ENCODE data around the gene PEX5L.

Gene PEX5L

DNA sequence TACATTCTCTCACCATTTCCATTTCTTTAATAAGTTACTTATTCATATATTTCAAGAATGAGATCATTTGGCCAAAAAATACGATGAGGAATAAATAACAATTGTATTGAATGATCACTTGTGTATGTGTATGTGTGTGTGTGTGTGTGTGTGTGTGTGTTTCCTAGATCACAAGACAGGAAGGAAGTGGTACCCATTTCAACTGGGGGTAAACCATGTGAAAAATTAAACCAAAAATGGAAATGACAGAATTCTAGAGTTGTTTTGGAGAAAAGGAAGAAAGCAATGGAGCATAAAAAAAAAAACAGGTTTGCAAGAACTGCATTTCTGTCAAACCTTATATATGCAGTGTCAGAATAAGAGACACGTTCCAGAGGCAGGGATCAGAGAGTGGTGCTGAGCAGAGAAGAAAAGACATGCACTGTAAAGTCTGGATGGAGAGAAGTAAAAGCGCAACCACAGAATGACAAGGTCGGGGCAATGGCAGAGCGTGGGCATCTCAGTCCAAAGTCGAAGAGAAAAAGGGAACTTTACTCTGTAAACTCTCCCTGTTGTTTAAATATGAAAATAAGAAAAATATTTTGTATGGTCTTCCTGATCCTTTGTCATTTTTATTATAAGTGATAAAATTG is 75.5 kb downstream of the PEX5L start:
- no peaks in the 10 kb centered on the region for H3K4me1 ChIP-seq (ENCODE audit: control insufficient read depth in 1 of 2, insufficient read depth in 2 of 2, low read length in 2 of 2)

GRCh38 chr3:179958759-179959158 is 78.0 kb downstream of the PEX5L start:
- Histone ChIP-seq H3K4me1 (ENCODE audit: control insufficient read depth in 1 of 2, insufficient read depth in 2 of 2, low read length in 2 of 2) (no peaks in the 10 kb centered on the region), H3K27ac (ENCODE audit: low read depth, low read length) (no peak overlapping the region), H3K4me2 (ENCODE audit: low read length) (no peak overlapping the region), H3K79me1 (ENCODE audit: low read length) (no peaks in the 10 kb centered on the region), H3K36me3 (ENCODE audit: control insufficient read depth in 1 of 2, insufficient read depth in 2 of 2, low read length in 2 of 2) (no peaks in the 10 kb centered on the region), H3K23ac (ENCODE audit: low read length) (no peak overlapping the region), H4K91ac (ENCODE audit: low read depth, low read length) (no peak overlapping the region), H2AFZ (ENCODE audit: insufficient read depth, low read length, poor library complexity) (no peak overlapping the region), H3K79me2 (ENCODE audit: control insufficient read depth, insufficient read depth, low read length, poor library complexity) (no peaks in the 10 kb centered on the region), H3K27me3 (ENCODE audit: insufficient read depth, low read length) (no peaks in the 10 kb centered on the region), H2BK5ac (ENCODE audit: low read depth, low read length, poor library complexity) (no peak overlapping the region), H3K18ac (ENCODE audit: low read length) (no peak overlapping the region), H2BK120ac (ENCODE audit: insufficient read depth, low read length, poor library complexity) (no peak overlapping the region), H2BK12ac (ENCODE audit: low read length) (no peak overlapping the region), H4K8ac (ENCODE audit: low read depth, low read length) (no peak overlapping the region), H3K14ac (ENCODE audit: low read length) (no peak overlapping the region), H2AK5ac (ENCODE audit: low read length) (no peak overlapping the region), H3K9ac (ENCODE audit: low read length) (no peak overlapping the region), H3K4me3 (ENCODE audit: low read depth, low read length) (no peak overlapping the region), H4K12ac (ENCODE audit: low read depth, low read length) (no peak overlapping the region), H3K9me3 (ENCODE audit: insufficient read depth, low read depth, low read length) (no peaks in the 10 kb centered on the region), H3K4ac (ENCODE audit: low read depth, low read length) (no peak overlapping the region)
- DNase-seq, result no peak
- no CpG with 5 or more reads among the region's 9 CpGs for WGBS (ENCODE audit: extremely low coverage, insufficient coverage, insufficient read length)

More for the DNA sequence above, 75.5 kb downstream of the PEX5L start:
- Histone ChIP-seq H3K23ac (ENCODE audit: low read length) (no peak overlapping the region), H3K79me1 (ENCODE audit: low read length) (no peaks in the 10 kb centered on the region), H4K12ac (ENCODE audit: low read depth, low read length) (no peak overlapping the region), H2AFZ (ENCODE audit: insufficient read depth, low read length, poor library complexity) (no peak overlapping the region), H3K27ac (ENCODE audit: low read depth, low read length) (no peak overlapping the region), H3K18ac (ENCODE audit: low read length) (no peak overlapping the region), H2AK5ac (ENCODE audit: low read length) (no peak overlapping the region), H3K4me3 (ENCODE audit: low read depth, low read length) (no peak overlapping the region), H3K36me3 (ENCODE audit: control insufficient read depth in 1 of 2, insufficient read depth in 2 of 2, low read length in 2 of 2) (no peaks in the 10 kb centered on the region), H3K9ac (ENCODE audit: low read length) (no peak overlapping the region), H2BK12ac (ENCODE audit: low read length) (no peak overlapping the region), H3K27me3 (ENCODE audit: insufficient read depth, low read length) (no peaks in the 10 kb centered on the region), H3K9me3 (ENCODE audit: insufficient read depth, low read depth, low read length) (no peaks in the 10 kb centered on the region), H3K79me2 (ENCODE audit: control insufficient read depth, insufficient read depth, low read length, poor library complexity) (no peaks in the 10 kb centered on the region), H4K91ac (ENCODE audit: low read depth, low read length) (no peak overlapping the region), H2BK120ac (ENCODE audit: insufficient read depth, low read length, poor library complexity) (no peak overlapping the region), H3K14ac (ENCODE audit: low read length) (no peak overlapping the region), H4K8ac (ENCODE audit: low read depth, low read length) (no peak overlapping the region), H3K4me2 (ENCODE audit: low read length) (no peak overlapping the region), H2BK5ac (ENCODE audit: low read depth, low read length, poor library complexity) (no peak overlapping the region), H3K4ac (ENCODE audit: low read depth, low read length) (no peak overlapping the region)
- DNase-seq, result no peak
- WGBS (ENCODE audit: extremely low coverage, insufficient coverage, insufficient read length), result no CpG with 5 or more reads among the region's 6 CpGs

- no peak for DNase-seq
- H3K4me3 ChIP-seq (ENCODE audit: low read depth, low read length), result no peak overlapping the region
- no peaks in the 10 kb centered on the region for H3K79me1 ChIP-seq (ENCODE audit: low read length)
- H4K8ac ChIP-seq (ENCODE audit: low read depth, low read length), result no peak overlapping the region
- H4K12ac ChIP-seq (ENCODE audit: low read depth, low read length), result no peak overlapping the region
- no peak overlapping the region for H3K4ac ChIP-seq (ENCODE audit: low read depth, low read length)
- H2BK120ac ChIP-seq (ENCODE audit: insufficient read depth, low read length, poor library complexity), result no peak overlapping the region
- no peak overlapping the region for H3K27ac ChIP-seq (ENCODE audit: low read depth, low read length)
- H4K91ac ChIP-seq (ENCODE audit: low read depth, low read length), result no peak overlapping the region
- H2AFZ ChIP-seq (ENCODE audit: insufficient read depth, low read length, poor library complexity), result no peak overlapping the region
- no peaks in the 10 kb centered on the region for H3K4me1 ChIP-seq (ENCODE audit: control insufficient read depth in 1 of 2, insufficient read depth in 2 of 2, low read length in 2 of 2)
- no peaks in the 10 kb centered on the region for H3K9me3 ChIP-seq (ENCODE audit: insufficient read depth, low read depth, low read length)
- no peak overlapping the region for H3K18ac ChIP-seq (ENCODE audit: low read length)
- H3K14ac ChIP-seq (ENCODE audit: low read length), result no peak overlapping the region
- H3K27me3 ChIP-seq (ENCODE audit: insufficient read depth, low read length), result no peaks in the 10 kb centered on the region
- H2AK5ac ChIP-seq (ENCODE audit: low read length), result no peak overlapping the region
- no peak overlapping the region for H2BK5ac ChIP-seq (ENCODE audit: low read depth, low read length, poor library complexity)
- no peak overlapping the region for H3K9ac ChIP-seq (ENCODE audit: low read length)
- H3K36me3 ChIP-seq (ENCODE audit: control insufficient read depth in 1 of 2, insufficient read depth in 2 of 2, low read length in 2 of 2), result no peaks in the 10 kb centered on the region
- H2BK12ac ChIP-seq (ENCODE audit: low read length), result no peak overlapping the region
- H3K23ac ChIP-seq (ENCODE audit: low read length), result no peak overlapping the region
- H3K4me2 ChIP-seq (ENCODE audit: low read length), result no peak overlapping the region
- no peaks in the 10 kb centered on the region for H3K79me2 ChIP-seq (ENCODE audit: control insufficient read depth, insufficient read depth, low read length, poor library complexity)
- no CpG with 5 or more reads among the region's 2 CpGs for WGBS (ENCODE audit: extremely low coverage, insufficient coverage, insufficient read length)
These were observed 78.6 kb downstream of the PEX5L start for GRCh38 chr3:179958143-179958542.

DNA sequence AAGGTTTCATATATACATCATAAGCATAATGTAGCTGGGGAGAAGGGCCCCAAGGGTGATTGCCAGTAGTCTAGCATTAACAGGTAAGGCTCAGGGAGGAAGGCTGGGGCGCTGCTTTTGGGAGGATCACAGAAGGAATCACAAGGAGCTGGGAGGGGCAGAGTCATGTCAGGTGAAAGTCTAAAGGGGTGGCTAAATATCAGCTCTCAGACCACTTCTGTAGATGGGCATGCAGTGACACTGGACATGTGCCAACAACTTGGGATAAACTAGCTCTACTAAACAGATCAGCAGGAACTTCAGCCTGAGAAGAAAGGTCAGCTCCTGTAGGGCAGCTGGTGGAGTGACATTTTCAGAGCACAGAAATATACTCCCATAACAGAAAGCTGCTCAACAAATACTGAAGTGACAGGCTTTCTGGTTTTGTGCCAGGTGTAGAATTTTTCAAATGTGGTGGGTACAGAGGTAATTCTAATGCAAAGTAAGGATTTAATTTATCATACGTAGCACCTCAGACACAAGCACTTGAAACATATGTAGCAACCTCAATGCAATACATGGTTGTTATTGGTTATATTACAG is 79.4 kb downstream of the PEX5L start:
- no peak overlapping the region for H3K18ac ChIP-seq (ENCODE audit: low read length)
- no peak overlapping the region for H4K8ac ChIP-seq (ENCODE audit: low read depth, low read length)
- no peak overlapping the region for H4K12ac ChIP-seq (ENCODE audit: low read depth, low read length)
- no peak overlapping the region for H3K14ac ChIP-seq (ENCODE audit: low read length)
- no peak for DNase-seq
- no peak overlapping the region for H2BK120ac ChIP-seq (ENCODE audit: insufficient read depth, low read length, poor library complexity)
- no peak overlapping the region for H2BK12ac ChIP-seq (ENCODE audit: low read length)
- no peaks in the 10 kb centered on the region for H3K4me1 ChIP-seq (ENCODE audit: control insufficient read depth in 1 of 2, insufficient read depth in 2 of 2, low read length in 2 of 2)
- H2AFZ ChIP-seq (ENCODE audit: insufficient read depth, low read length, poor library complexity), result no peak overlapping the region
- H3K27me3 ChIP-seq (ENCODE audit: insufficient read depth, low read length), result no peaks in the 10 kb centered on the region
- H2BK5ac ChIP-seq (ENCODE audit: low read depth, low read length, poor library complexity), result no peak overlapping the region
- no peak overlapping the region for H3K23ac ChIP-seq (ENCODE audit: low read length)
- WGBS (ENCODE audit: extremely low coverage, insufficient coverage, insufficient read length), result no CpG with 5 or more reads among the region's 2 CpGs
- no peak overlapping the region for H3K27ac ChIP-seq (ENCODE audit: low read depth, low read length)
- H3K36me3 ChIP-seq (ENCODE audit: control insufficient read depth in 1 of 2, insufficient read depth in 2 of 2, low read length in 2 of 2), result no peaks in the 10 kb centered on the region
- H2AK5ac ChIP-seq (ENCODE audit: low read length), result no peak overlapping the region
- H3K9ac ChIP-seq (ENCODE audit: low read length), result no peak overlapping the region
- H3K9me3 ChIP-seq (ENCODE audit: insufficient read depth, low read depth, low read length), result no peaks in the 10 kb centered on the region
- no peaks in the 10 kb centered on the region for H3K79me2 ChIP-seq (ENCODE audit: control insufficient read depth, insufficient read depth, low read length, poor library complexity)
- H3K4me3 ChIP-seq (ENCODE audit: low read depth, low read length), result no peak overlapping the region
- H3K4me2 ChIP-seq (ENCODE audit: low read length), result no peak overlapping the region
- no peak overlapping the region for H4K91ac ChIP-seq (ENCODE audit: low read depth, low read length)
- H3K4ac ChIP-seq (ENCODE audit: low read depth, low read length), result no peak overlapping the region
- H3K79me1 ChIP-seq (ENCODE audit: low read length), result no peaks in the 10 kb centered on the region

Data from trophoblast cell (in vitro differentiated cells and primary cell).